HFFc6 (cell line): ENCODE data around the gene SCAANT1. TPM values are rescaled to one million over a fixed set of nuclear protein-coding genes. Genes with fewer than 3 reads are reported as not detected.

Experiments used
- DNase-seq: peaks from one replicate; pipeline ENCODE4 v3.0.0-alpha.2; 2018
- H3K27ac Mint-ChIP-seq: 2 replicates; pipeline ENCODE4 v1.8.0; 2020; ENCODE audit warnings: mild to moderate bottlenecking, mixed read lengths
- H3K27me3 Mint-ChIP-seq: 2 replicates; pipeline ENCODE4 v1.8.0; 2021; ENCODE audit warnings: mild to moderate bottlenecking, moderate library complexity, mixed read lengths; ENCODE audit not compliant: insufficient read depth
- H3K36me3 Mint-ChIP-seq: 2 replicates; pipeline ENCODE4 v1.8.0; 2021; ENCODE audit warnings: low read depth, mixed read lengths
- H3K4me1 Mint-ChIP-seq: 2 replicates; pipeline ENCODE4 v1.8.0; 2020; ENCODE audit warnings: low read depth, mixed read lengths
- H3K4me3 Mint-ChIP-seq: 2 replicates; pipeline ENCODE4 v1.8.0; 2020; ENCODE audit warnings: mild to moderate bottlenecking, moderate library complexity, mixed read lengths
- H3K9me3 Mint-ChIP-seq: 2 replicates; pipeline ENCODE4 v1.8.0; 2020; ENCODE audit warnings: mild to moderate bottlenecking, mixed read lengths
- CTCF ChIP-seq: fragments of 200-600 bp; sonication (generic); IDR thresholded peaks from 2 replicates; pipeline ENCODE4 v1.5.0; 2021; ENCODE audit warnings: antibody characterized with exemption, mild to moderate bottlenecking
- total RNA-seq, 6 experiments: library from RNA; stranded (reverse); fragmentation: NEBNext Ultra II Directional; extraction: Animal tissue kit (Norgen Biotek cat#: 25700); gene quantifications; 2 replicates in 1 of 6; 3 replicates in 5 of 6; pipeline ENCODE4 v1.2.3, GENCODE V29; 2021

Gene SCAANT1
- total RNA-seq, 6 experiments from 2014 or later, result not detected

DNA sequence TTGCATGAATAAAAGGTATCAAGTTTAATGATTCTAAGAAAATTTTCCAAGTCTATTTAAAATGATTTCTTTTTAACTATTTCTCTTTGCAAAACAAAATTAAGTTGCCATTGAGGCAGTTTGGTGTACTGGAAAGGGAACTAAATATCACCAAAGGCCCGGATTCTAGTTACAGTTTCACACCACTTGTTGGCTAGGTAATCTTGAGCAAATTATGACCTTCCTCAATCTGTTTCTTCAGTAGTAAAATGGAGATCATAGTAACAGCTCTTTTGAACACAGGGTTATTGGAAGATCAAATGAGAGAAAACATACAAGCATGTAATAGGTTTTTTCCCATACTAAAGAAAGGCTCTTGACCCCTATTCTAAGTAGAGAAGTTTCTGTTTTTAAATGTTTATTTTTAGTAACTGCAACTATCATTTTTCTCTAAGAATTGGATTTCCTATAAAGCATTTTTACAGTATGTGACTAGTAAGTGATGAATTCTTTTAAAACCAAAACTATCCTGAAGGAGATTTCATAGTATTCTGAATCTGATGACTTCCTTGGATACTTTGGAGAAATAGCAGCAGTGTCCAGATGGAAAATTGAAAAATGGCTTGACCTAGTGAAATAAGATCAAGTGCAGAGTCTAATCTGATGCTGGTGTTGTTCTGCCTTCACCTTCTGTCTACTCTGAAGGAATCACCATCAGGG lies 15.7 kb downstream of the SCAANT1 start:
- no peak overlapping the region for H3K4me3 Mint-ChIP-seq
- H3K27ac Mint-ChIP-seq, result peak overlapping the region; percentile 29; the same call in 1 of the 2 replicates
- DNase-seq, result no peak

GRCh38 chr3:63895422-63896189 lies 16.6 kb downstream of the SCAANT1 start:
- Mint-ChIP-seq H3K4me1 (peaks cover 22% of the 10 kb centered on the region), H3K9me3 (no peaks in the 10 kb centered on the region), H3K27ac (peak overlapping the region; percentile 4; the same call in 1 of the 2 replicates), H3K4me3 (no peak overlapping the region), H3K27me3 (no peaks in the 10 kb centered on the region; the same call in 1 of the 2 replicates), H3K36me3 (peaks cover 14% of the 10 kb centered on the region)
- DNase-seq, result no peak
- no peak for TF ChIP-seq CTCF

More for the DNA sequence above, 15.7 kb downstream of the SCAANT1 start:
- Mint-ChIP-seq H3K4me1 (peaks cover 22% of the 10 kb centered on the region), H3K27me3 (no peaks in the 10 kb centered on the region; the same call in 1 of the 2 replicates), H3K36me3 (peaks cover 19% of the 10 kb centered on the region), H3K9me3 (no peaks in the 10 kb centered on the region)
- no peak for TF ChIP-seq CTCF

DNA sequence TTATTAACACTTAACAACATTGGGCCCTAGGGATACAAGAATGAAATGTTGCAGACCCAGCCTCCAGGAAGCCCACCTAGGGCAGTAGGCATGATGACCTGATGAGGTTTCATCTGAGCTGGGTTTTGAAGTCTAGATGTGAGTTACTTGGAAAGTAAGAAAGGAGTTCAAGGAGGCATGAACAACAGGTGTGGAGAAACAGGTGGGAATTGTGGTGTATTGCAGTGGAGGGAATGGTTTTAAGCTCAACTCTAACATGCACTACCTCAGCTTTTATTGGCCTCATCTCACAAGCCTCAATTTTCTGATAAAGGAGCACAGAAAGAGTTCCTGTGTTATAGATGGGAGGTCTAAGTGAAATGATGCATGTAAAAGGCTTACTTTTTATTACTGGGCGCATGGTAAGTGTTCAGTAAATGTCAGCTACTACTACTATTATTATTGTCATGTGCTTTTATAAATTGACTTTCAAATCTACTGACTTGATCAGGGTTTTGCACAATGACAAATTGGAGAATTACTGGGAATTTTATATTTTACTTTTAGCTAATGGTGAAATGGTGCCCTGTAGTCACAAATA lies 19.3 kb downstream of the SCAANT1 start:
- no peak for DNase-seq
- Mint-ChIP-seq H3K4me3 (no peak overlapping the region), H3K27ac (no peak overlapping the region), H3K4me1 (peaks cover 22% of the 10 kb centered on the region), H3K9me3 (no peaks in the 10 kb centered on the region), H3K27me3 (no peaks in the 10 kb centered on the region; the same call in 1 of the 2 replicates), H3K36me3 (peaks cover 5% of the 10 kb centered on the region; the same call in 1 of the 2 replicates)
- no peak for TF ChIP-seq CTCF

- Mint-ChIP-seq H3K36me3 (peaks cover 5% of the 10 kb centered on the region; the same call in 1 of the 2 replicates), H3K4me3 (no peak overlapping the region), H3K4me1 (peaks cover 17% of the 10 kb centered on the region), H3K9me3 (no peaks in the 10 kb centered on the region), H3K27ac (no peak overlapping the region), H3K27me3 (no peaks in the 10 kb centered on the region; the same call in 1 of the 2 replicates)
- DNase-seq, result no peak
- no peak for TF ChIP-seq CTCF
Observed at GRCh38 chr3:63891518-63891917, 20.7 kb downstream of the SCAANT1 start.

DNA sequence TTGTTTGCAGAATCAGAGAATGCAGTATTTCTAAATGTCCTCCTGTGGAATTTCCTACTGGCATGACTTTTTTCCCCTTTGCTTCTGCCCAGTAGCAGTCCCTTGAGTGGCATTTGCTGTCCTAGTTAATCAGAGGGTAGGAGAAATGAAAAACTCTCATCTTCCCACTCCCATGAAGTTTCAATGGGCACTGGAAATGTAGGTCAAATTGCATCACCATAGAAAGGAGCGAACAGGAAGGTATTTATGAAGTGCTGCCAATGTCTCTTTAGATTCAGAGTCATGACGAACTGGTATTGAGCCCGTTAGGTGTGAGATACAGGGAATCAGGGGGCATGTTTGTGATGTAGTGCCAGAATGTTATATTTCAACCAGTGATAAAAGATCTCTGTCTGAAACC lies 25.3 kb downstream of the SCAANT1 start:
- Mint-ChIP-seq H3K4me1 (peaks cover 6% of the 10 kb centered on the region), H3K9me3 (no peaks in the 10 kb centered on the region), H3K4me3 (no peak overlapping the region), H3K27me3 (no peaks in the 10 kb centered on the region), H3K36me3 (no peaks in the 10 kb centered on the region), H3K27ac (no peak overlapping the region)
- no peak for DNase-seq
- TF ChIP-seq CTCF, result no peak
